Prostate gland (tissue), 2 donors: ENCODE measurements around the gene ATE1. TPM values are rescaled to one million over a fixed set of nuclear protein-coding genes. Genes with fewer than 3 reads are reported as not detected.
A peak's percentile ranks its signal among the peaks of the same experiment; 100 is the strongest.

Experiments used
- DNase-seq: peaks from one replicate; pipeline ENCODE4 v3.0.0-alpha.2; 2019; ENCODE audit warnings: low spot score
- H3K27ac ChIP-seq, 2 donors: fragments of 200-600 bp; sonication (generic); 2 replicates each; pipeline ENCODE4 v1.5.1; 2017 to 2019
- H3K27me3 ChIP-seq: fragments of 200-600 bp; sonication (generic); replicated peaks from 2 replicates; pipeline ENCODE4 v1.5.1; 2019; ENCODE audit not compliant: insufficient read depth
- H3K36me3 ChIP-seq, 2 donors: fragments of 200-600 bp; sonication (generic); 1 replicate in 1 of 2; 2 replicates in 1 of 2; pipeline versions ENCODE4 v1.5.1 to v1.8.1; 2017 to 2019
- H3K4me1 ChIP-seq: fragments of 200-600 bp; sonication (generic); replicated peaks from 2 replicates; pipeline ENCODE4 v1.5.1; 2019
- H3K4me3 ChIP-seq, 2 donors: fragments of 200-600 bp; sonication (generic); 2 replicates each; pipeline ENCODE4 v1.5.1; 2017 to 2019
- H3K9me3 ChIP-seq: fragments of 200-600 bp; sonication (generic); 2 replicates; pipeline ENCODE4 v1.5.1; 2017
- CTCF ChIP-seq, 4 experiments: fragments of 200-600 bp in 2 of 4; fragments of 450-650 bp in 2 of 4; sonication (generic) in 2 of 4; IDR thresholded peaks; 1 replicate in 3 of 4; 2 replicates in 1 of 4; pipeline ENCODE4 v1.5.1; 2016 to 2019; ENCODE audit warnings: antibody characterized with exemption in 4 of 4, mild to moderate bottlenecking in 2 of 4, moderate library complexity in 2 of 4
- POLR2A ChIP-seq: fragments of 450-650 bp; IDR thresholded peaks from one replicate; pipeline ENCODE4 v1.6.1; 2016; ENCODE audit warnings: antibody characterized with exemption, mild to moderate bottlenecking
- POLR2AphosphoS5 ChIP-seq: sonication (generic); formaldehyde crosslinking; IDR thresholded peaks from one replicate; pipeline ENCODE4 v1.6.1; 2017; ENCODE audit warnings: antibody characterized with exemption
- WGBS: methylation state at CpG from one replicate; pipeline ENCODE4 v1.1.5; 2018; 5-methylcytosine and 5-hydroxymethylcytosine counted together
- intact Hi-C: fragments of 100-400 bp; cut with DNase I; formaldehyde crosslinking; loops from one replicate; pipeline ENCODE4 v1.14.2; 2022
- total RNA-seq, 2 donors: library from RNA; depleted of rRNA; stranded (reverse); fragments of >200 nt; gene quantifications; one replicate each; pipeline ENCODE4 v1.1.0, GENCODE V29; 2016

Gene ATE1
- total RNA-seq, 2 donors from 2014 or later = 29.9 to 36.2 TPM

DNA sequence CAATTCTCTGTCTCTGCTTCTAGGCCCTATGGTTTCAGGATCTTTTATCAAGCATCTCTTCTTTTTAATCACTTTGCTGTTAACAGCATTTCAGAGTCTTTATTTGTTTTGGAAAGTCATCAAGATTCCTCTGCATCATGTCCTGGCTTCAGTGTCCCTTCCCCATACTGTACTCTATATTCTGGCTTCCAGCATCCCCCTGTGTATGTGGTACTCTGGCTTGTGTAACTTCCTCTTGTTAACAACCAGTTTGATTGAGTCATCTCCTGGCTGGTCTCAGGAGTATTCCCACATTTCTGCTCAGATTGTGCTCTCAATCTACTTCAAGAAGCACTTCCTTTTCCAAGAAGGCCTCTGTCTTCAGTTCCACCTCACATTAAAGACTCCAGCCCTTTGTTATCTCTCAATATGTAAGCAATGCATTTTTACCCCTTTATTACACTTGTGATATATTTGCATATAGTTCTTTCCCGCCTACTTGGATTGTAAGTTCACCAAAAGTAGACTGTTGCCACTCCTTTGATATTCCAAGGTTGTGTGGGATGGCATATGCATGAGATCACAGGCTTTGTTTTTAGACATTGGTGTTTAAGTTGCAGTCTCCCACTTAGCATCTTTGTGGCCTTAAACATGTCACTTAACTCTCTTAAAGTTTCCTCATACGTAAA is 15.1 kb upstream of the ATE1 start:
- Histone ChIP-seq H3K27me3 (no peaks in the 10 kb centered on the region), H3K4me1 (no peaks in the 10 kb centered on the region), H3K9me3 (no peaks in the 10 kb centered on the region), H3K36me3 (no peaks in the 10 kb centered on the region), H3K4me3 (no peak overlapping the region), H3K27ac (no peak overlapping the region)
- intact Hi-C loops = no loop called here
- TF ChIP-seq CTCF (IDR thresholded peaks at IDR 0.05) = no peak
- peak; percentile 56 for TF ChIP-seq POLR2AphosphoS5
- TF ChIP-seq POLR2A = no peak
- DNase-seq = no peak
- 77% methylated on average over 2 of the region's 2 CpGs for WGBS

DNA sequence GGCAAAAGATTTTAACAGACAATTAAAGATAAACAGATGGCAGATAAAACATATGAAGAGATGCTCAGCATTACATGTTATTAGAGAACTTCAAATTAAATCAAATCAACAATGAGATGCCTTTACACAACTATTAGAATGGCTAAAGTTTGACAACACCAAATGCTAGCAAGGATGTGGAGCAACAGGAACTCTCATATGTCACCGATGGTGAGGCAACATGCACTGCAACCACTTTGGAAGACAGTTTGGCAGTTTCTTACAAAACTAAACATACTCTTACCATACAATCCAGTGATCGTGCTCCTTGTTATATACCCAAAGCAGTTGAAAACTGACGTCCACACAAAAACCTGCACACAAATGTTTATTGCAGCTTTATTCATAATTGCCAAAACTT is 13.7 kb upstream of the ATE1 start:
- intact Hi-C loops = no loop called here
- H3K27ac ChIP-seq = no peak overlapping the region
- TF ChIP-seq POLR2A (no peak), CTCF (IDR thresholded peaks at IDR 0.05) (no peak), POLR2AphosphoS5 (no peak)
- no peak for DNase-seq
- H3K4me1 ChIP-seq = no peaks in the 10 kb centered on the region
- no peaks in the 10 kb centered on the region for H3K9me3 ChIP-seq
- no peak overlapping the region for H3K4me3 ChIP-seq
- WGBS = 74% methylated on average over 3 of the region's 3 CpGs
- no peaks in the 10 kb centered on the region for H3K27me3 ChIP-seq
- no peaks in the 10 kb centered on the region for H3K36me3 ChIP-seq

GRCh38 chr10:121936295-121936694 is 8.5 kb upstream of the ATE1 start:
- Histone ChIP-seq H3K4me1 (no peaks in the 10 kb centered on the region), H3K4me3 (no peak overlapping the region), H3K27me3 (no peaks in the 10 kb centered on the region), H3K9me3 (no peaks in the 10 kb centered on the region), H3K36me3 (no peaks in the 10 kb centered on the region), H3K27ac (no peak overlapping the region)
- 98% methylated on average over 2 of the region's 2 CpGs for WGBS
- DNase-seq = no peak
- no peak for TF ChIP-seq CTCF (IDR thresholded peaks at IDR 0.05)
- no peak for TF ChIP-seq POLR2A
- no peak for TF ChIP-seq POLR2AphosphoS5
- intact Hi-C loops = no loop called here

DNA sequence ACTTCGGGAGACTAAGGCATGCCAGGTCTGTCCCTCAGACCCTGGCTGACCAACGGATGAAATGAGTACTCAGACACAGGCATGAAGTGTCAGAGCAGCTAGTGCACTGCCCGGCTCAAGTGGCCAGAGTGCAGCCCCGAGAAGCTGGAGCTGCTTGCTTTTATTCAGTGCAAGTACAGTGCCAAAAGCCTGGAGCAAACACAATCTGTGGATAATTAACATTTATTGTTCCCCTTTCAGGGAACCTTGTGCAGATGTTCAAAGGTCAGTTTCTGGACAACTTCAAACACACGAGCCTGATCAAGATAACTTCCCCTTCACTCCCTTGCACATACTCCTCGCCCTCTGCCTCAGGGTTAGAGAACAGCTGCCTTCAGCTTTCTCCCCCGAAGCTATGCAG is 7.9 kb upstream of the ATE1 start:
- Histone ChIP-seq H3K9me3 (no peaks in the 10 kb centered on the region), H3K36me3 (no peaks in the 10 kb centered on the region), H3K4me1 (no peaks in the 10 kb centered on the region), H3K4me3 (no peak overlapping the region), H3K27me3 (no peaks in the 10 kb centered on the region), H3K27ac (no peak overlapping the region)
- WGBS = 34% methylated on average over 7 of the region's 7 CpGs
- no peak for DNase-seq
- TF ChIP-seq CTCF (IDR thresholded peaks at IDR 0.05) = no peak
- no peak for TF ChIP-seq POLR2A
- no peak for TF ChIP-seq POLR2AphosphoS5
- intact Hi-C loops = no loop called here
